GM19035 (cell line): Measurements from ENCODE around the gene STK17A.
"Not testable (repeated sequence)": the region's sequence is repeated elsewhere in the genome, so short reads cannot be mapped to it uniquely, and the experiment has no call there.

ENCODE experiments used
- ATAC-seq: cut with Tn5 transposase; IDR thresholded peaks from one replicate; pipeline ENCODE4 v1.9.1; 2021; ENCODE audit not compliant: unreplicated experiment

STK17A gene

DNA sequence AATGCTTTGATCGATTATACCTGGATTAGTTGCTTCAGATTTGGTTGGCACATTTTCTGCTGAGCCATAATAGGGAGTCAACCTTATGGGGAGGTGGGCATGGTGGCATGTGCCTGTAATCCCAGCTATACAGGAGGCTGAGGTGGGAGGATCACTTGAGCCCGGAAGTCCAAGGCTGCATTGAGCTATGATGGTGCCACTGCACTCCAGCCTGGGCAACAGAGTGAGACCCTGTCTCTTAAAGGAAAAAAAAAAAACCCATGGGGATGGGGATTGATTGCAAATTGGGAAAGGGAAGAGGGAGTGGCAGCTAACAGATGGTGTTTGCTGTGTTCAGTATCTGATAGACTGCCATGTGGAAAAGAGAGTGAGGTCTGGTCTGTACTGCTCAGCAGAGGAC is 11.1 kb downstream of the STK17A start:
- no peak for ATAC-seq

DNA sequence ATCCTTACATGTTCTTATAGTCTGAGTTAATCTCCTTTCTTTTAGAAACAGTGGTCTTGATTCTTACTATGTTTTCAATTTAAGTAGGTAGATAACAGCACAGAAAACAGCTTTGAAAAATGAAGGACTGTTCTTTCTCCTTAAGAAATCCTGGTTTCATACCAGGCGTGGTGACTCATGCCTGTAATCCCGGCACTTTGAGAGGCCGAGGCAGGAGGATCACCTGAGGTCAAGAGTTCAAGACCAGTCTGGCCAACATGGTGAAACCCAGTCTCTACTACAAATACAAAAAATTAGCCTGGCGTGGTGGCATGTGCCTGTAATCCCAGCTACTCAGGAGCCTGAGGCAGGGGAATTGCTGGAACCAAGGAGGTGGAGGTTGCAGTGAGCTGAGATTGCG is 13.5 kb downstream of the STK17A start:
- ATAC-seq: not testable (repeated sequence)

DNA sequence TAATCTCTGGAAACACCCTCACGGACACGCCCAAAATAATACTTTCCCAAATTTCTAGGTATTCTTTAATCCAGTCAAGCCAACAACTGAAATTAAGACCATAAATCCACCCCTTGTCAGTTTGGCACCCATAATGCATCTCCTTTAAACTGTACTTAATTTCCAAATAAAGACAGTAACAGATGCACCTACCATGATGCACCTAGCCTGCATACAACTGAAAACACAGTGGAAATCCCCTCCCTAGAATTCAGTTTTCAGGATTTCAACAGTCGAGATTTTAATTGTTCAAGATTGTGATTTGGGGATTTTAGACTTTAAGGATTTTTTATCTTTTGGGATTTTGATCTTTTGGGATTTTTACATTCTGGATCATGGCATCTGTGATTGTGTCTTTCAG is 17.1 kb downstream of the STK17A start:
- no peak for ATAC-seq

DNA sequence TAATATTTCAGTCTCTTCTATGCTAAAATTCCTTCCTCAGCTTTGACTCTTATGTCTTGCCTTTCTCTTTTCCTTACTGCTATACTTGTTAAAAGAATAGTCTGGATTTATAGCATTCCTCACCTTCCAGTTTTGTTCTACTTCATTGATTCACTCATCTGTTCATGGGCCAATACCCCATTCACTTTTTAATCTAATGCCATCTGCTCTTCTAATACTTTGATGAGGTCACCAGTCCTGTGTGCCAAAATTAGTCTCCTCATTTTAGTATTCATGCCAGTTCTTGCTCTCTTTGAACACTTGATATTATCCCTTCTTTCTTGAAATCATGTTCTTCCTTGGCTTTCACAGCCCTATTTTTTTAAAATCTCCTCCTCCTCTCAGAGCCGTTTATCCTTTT is 19.3 kb downstream of the STK17A start:
- no peak for ATAC-seq

DNA sequence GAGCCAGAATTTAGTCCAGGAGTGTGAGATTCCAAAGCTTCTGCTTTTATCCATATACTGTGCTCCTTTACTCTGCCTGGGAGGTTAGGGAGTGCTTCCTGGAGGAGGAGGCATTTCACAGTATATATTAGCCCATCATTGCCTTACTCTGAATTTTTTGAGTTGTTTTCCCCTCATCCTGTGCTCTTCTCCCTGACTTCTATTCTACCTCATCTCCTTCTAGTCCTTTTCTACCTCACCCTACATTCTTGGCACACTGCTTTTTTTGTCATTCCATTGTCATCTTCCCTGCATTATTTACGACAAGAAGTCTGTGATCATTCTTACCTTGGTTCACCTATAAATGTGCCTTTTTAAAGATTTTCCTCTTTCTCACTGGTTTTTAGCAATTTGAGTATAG is 21.3 kb downstream of the STK17A start:
- ATAC-seq: no peak

- ATAC-seq: no peak
These were observed 26.2 kb downstream of the STK17A start for GRCh38 chr7:43609097-43609496.

DNA sequence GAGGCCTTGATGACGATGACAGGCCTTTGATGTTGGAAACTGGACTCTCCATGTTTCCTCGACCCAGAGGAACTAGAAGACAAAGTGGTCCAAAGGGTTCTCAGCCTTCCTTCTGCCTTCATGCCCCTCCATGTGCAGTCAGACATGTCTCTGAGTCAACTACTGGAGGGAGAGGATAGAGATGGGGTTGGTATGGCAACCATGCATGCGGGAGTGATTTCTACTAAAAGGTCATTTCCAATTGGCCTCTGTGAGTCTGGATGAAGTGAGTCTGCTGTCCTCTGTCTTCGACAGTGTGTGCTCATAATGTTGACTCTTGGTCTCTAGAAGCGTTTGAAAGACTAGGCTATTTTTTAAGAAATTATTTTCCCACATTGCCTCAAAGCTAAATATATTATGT is 29.2 kb downstream of the STK17A start:
- ATAC-seq: no peak

- peak; percentile 66 for ATAC-seq
These were observed 30.0 kb downstream of the STK17A start for GRCh38 chr7:43612599-43613589.

- no peak for ATAC-seq
These were observed 32.7 kb downstream of the STK17A start for GRCh38 chr7:43615558-43616145.

DNA sequence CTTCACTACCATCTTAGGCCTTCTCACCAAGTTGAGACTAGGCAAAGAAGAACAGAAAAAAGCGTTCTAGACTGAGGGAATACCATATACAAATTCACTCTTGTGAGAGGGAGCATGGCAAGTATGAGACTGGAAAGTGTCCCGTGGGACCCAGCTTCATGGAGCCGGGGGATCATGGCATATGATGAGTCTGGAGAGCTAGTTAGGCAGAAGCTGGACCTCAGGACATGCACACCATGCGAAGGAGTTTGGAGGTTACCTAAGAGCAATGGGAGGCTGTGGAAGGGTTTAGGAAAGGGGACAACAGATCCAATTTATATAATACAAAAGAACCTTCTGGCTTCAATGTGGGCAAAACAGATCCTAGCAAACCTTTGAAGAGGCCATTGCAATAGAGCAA is 34.1 kb downstream of the STK17A start:
- ATAC-seq: no peak

DNA sequence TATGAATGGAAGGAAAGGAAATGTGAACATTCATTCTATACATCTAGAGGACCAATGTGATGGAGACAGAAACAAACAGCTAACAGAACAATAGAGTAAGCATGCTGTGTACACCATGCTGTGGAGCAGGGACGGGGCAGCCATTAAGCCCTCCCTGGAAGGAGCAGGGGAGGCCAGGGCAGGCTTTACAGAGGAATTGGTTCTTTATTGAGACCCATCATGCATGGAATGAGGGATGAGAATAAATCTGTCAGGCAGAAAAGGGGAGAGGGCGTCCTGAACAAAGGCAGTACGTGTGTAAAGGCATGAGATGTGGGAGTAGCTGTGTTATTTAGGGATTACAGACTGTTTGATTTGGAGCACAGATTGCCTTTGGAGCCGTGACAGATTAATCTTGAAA is 35.2 kb downstream of the STK17A start:
- ATAC-seq: no peak

DNA sequence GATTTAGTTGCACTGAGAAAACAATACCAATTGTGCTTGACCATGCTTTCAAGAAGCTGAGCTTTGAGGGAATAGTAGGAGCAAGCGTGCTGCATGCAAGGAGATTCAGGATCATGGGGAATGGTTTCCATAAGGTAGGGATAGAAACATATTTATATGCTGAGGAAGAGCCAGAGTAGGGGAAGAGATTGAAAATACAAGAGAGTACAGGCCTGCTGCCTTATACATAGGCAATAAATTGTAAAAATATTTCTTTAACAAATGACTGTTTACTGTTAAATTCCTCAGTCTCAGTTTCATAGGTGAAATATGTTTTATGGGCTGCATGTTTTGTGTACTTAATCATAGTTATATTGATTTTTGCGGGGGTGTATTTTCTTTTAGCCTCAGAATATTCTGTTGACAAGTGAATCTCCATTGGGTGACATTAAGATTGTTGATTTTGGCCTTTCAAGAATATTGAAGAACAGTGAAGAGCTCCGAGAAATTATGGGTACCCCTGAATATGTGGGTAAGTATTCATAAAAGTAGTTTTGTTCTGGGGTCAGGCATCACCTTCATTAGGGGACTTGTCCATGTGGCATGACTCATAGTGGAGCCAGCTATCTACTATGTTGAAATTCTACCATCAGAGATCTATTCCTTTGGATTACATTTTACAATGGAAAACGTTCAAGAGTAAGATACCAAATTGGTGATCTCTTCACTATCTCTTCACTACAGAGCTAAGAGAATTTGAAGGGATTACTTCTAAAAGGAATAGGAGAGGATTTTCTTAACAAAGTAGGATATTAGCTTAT is 36.5 kb downstream of the STK17A start:
- no peak for ATAC-seq

DNA sequence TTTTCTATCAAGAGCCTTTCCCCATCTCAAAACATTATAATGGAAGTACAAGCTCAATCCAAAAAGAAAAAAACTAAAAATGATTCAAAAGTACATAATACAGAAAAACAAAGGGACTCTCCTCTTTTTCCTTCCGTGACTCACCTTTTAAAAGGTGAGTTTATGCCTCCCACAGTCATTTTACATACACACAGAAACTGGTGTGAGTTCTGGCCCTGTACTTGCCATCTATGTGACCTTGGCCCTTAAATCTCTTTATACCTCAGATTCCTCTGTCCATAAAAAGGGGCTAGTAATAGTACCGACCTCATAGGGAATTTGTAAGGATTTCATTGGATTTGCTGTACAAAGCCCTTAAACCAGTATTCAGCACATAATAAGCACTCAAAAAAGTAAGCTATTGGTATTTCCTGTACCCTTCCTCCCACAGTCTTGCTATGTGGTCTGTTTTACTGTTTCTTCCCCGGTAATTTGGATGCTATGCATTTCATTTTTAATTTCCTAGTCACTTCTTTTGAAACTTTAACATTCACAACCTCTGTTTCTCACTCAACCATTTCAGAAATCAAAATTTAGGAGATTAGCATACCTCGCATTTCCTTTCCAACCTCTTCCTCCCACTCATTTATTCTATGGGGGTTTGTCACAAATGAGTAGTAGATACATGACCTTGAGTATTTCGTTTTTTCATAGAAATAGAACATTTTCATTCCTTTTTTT is 39.0 kb downstream of the STK17A start:
- no peak for ATAC-seq

DNA sequence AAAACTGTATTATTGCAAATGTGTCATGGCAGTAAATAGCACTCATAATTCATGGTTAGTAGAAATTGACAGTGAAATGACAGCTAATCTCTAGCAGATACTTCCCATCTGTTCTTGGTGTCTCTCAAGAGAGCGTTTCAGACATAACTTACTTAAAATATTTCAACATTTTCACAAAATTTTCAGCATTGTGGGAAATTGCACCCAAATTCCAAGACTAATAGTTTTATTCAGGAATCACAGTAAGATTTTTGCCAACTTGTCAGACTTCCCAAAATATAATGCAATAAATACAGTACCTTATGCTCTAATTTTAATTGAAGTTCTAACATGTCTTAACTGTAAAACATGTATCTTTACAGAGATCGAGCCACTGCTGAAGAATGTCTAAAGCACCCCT is 41.2 kb downstream of the STK17A start:
- ATAC-seq: no peak

GRCh38 chr7:43625453-43625852 is 42.5 kb downstream of the STK17A start:
- peak; percentile 44 for ATAC-seq

- no peak for ATAC-seq
These were observed 43.1 kb downstream of the STK17A start for GRCh38 chr7:43625980-43626379.

DNA sequence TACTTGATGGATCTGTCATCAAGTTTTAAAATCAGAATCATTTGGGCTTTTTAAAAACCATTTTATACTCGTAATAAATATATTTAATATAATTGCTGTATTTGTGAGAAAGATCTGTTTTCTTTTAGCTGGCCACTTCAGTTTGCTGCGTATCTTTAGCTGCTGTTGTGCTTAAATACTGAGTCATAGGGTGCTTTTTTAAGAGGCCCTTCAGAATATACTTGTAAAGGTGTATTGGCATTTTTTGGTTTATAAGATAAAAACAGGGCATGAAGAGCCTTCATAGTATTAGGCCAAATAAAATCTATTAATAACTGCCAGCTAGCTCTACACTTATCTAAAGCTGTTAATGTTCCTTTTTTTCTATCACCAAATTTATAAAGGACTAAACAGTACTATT is 43.8 kb downstream of the STK17A start:
- no peak for ATAC-seq

DNA sequence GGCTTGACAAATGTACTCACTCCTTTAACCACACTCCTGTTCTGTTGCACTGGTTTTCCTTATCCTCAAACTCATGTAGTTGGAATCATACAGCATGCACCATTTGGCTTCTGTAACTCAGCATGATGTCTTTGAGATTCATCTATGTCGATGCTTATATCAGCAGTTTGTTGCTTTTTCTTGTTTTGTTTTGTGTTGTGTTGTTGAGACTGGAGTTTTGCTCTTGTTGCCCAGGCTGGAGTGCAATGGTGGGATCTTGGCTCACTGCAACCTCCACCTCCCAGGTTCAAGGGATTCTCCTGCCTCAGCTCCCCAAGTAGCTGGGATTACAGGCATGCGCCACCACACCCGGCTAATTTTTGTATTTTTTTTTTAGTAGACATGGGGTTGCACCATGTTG is 44.9 kb downstream of the STK17A start:
- not testable (repeated sequence) for ATAC-seq

DNA sequence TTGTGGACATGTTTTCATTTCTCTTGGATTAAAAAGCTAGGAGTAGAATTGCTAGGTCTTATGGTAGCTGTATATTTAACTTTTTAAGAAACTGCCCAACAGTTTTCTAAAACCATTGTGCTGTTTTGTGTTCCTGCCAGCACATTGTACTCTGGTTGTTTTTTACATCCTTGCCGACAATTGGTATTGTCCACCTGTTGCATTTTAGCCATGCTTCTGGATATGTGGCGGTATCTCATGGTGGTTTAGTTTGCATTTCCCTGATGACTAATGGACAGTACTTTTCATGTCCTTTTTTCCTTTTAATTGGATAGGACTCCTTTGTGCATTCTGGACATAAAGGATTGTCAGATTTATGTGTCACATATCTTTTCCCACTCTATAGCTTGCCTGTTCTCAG is 45.5 kb downstream of the STK17A start:
- ATAC-seq: no peak

DNA sequence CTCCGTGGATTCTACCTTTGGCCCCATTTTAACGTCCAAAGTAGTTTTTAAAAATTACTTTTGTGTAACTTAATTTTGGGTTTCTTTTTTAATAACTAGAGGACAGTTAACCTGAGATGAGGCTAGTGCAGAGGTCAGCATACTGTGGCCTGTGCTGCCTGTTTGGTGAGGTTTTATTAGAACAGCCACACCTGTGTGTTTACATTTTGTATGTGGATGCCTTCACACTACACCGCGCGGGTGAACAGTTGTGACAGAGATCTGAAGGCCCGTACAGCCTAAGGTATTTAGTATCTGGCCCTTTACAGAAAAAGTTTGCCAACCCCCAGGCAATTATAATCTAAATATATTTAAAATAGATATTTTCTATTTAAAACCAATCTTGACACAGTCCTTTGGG is 46.9 kb downstream of the STK17A start:
- no peak for ATAC-seq

DNA sequence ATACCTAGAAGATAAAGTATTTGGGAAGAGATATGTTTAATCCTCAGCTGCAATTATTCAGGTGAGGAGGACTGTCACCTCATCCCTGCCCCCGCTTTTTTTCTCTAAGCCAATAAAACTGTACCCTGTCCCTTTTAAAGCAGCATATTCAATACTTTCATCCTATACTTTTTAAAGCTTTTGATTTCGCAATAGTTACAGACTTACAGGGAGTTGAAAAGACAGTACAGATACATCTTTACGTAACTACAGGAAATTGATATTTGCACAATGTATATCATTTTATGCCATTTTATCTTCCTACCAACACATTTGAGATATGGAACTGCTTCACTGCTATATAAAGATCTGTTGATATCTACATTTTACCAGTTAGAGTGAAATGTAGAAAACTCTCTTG is 47.6 kb downstream of the STK17A start:
- no peak for ATAC-seq
